Germinal center (tissue), 1 donor: ENCODE results near the gene OCSTAMP.
A peak's percentile ranks its signal among the peaks of the same experiment; 100 is the strongest.

Experiments
- DNase-seq: peaks from one replicate; pipeline ENCODE4 v3.0.0; 2012; ENCODE audit warnings: mixed read lengths, low spot score

Gene OCSTAMP

DNA sequence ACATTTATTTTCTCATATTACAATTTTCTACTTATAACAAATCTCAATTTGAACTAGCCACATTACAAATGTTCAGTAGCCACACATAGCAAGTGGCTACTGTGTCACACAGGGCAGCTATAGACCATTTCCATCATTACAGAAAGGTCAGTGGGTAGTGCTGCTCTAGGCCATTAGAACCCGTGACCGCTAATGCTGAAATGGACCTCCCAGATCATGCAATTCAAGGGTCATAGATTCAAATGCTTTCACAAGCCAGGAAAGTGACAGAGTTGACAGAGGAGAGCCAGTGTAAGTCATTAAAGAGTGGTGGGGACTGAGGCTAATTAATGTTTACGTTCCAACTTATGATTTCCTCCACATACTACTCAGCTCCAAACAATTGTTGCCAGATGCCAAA is 3.5 kb upstream of the OCSTAMP start:
- no peak for DNase-seq

DNA sequence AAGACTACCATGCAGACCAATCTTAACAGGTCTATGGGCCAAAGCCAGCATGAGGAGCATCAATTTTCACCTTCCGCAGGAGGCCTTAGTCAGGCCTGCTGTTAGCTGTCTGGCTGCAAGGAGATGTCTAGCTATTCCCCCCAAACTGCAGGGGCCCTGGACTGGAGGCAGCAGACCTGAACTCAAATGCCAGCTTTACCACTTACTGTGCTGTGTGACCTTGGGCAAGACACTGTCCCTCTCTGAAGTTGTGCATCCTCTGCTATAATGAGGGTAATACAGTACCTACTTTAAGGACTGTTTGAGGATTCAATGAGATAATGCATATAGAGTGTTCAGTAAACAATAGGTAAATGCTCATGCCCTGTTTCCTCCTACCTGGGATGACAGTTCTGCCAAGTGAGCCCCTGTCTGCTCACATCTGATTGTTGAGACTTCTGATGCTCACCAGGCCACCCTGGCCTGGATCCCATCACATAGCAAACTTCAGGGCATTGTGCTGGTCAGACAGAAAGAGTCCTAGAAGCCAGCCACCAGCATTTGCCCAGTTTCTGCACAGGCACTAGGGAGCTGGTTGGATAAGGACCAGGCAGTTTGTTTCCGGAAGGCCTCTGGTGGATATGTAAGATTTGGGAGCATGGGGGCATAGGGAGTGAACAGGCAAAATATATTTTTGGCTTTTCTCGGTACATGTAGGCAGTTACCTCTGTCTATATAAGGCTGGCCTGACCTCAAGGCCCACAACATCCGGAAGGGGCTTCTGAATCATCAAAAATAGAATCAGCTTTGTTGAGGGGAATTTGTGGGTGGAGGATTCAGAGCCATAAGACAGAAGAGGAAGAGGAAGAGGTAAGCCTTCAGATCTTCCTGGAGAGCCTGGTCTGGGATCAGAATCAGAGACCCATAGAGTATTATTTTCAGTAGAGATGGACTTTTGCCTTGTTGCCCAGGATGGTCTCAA is 2.3 kb upstream of the OCSTAMP start:
- no peak for DNase-seq

DNA sequence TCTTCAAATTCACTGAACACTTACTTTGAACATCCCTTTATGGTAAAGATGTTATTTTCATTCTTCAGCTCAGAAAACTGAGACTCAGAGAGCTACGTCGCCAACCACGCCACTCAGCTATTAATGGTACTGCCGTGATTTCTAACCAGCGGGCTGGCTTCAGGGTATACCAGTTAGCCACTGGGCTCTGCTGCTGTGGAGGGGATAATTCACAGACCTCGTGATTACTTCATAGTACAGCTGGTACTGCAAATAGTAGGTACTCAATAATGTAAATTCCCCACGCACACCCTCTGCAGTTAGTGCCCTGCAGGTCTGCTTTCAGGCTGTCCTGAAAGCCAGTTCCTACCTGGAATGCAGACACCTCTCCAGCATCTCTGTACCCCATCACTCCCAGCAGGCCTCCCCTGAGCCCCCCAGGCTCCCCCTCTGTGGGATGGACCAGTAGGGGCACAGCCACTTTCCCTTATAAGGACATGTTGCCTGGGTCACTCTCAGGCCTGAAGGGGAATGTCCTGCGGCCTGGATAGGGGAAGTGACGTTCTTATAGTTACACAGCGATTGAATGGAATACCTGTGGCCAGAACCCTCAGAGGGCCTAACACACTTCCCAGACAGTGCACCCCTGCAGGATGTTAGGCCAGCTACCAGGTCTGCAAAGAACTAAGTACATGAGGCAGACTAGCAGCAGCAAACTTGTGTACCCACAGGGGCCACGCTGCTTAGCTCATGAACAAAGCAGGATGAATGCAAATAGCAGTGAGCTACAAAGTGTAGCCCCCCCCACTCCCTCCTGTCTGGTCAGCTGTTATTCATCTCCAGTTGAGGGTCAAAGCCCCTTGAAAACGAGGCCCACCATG is 1.3 kb upstream of the OCSTAMP start:
- DNase-seq, result no peak

DNA sequence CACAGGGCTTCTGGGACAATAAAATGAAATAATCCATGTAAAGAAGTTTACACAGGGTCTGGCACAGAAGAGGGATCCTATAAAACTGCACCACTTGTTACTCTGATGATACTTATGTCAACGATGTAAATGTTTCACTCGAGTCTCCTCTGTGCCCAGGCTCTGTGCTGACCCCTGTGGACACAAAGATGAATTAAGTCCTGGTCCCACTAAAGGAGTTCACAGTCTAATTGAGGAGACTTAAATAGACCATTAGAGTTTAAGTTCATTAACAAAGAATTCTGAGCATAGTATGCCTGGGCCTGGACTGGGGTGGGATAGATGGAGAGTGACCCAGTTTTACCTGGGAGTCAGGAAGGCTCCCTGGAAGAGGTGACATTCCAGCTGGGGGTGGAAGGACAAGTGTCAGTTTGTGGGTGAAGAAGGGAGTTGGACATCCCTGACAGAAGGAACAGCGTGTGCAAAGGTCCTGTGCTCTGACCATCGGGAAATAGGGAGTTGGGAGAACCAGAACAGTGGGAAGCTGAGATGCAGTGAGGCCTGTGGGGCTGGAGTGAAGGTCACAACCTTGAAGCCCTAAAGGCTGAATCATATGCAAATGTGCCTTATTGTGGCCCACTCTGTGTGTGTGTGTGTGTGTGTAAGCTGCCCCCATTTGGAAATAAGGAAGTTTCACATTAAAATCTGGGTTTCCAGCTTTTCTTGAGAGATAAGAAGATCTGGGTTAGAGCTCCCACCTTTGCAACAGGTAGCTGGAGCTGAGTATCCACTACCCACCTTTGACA is 1.1 kb downstream of the OCSTAMP start:
- DNase-seq, result no peak

DNA sequence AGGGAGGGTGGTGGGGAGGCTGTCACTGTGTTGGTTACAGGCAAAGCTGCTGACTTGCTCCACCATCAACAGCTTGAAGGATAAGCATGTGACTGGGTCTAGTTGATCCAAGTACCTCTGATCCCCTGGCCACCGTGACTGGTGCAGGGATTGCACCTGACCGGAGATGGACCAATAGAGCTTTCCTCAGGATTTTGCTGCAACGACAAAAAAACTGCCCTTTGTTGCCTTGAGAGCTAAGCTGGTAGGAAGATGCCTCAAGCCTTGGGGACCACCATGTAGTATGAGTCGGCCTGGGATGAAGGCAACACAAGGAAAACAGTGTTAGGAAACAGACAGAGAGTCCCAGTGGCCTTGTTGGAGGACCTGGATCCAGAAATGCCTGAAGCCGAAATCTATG is 1.8 kb downstream of the OCSTAMP start:
- DNase-seq, result no peak

DNA sequence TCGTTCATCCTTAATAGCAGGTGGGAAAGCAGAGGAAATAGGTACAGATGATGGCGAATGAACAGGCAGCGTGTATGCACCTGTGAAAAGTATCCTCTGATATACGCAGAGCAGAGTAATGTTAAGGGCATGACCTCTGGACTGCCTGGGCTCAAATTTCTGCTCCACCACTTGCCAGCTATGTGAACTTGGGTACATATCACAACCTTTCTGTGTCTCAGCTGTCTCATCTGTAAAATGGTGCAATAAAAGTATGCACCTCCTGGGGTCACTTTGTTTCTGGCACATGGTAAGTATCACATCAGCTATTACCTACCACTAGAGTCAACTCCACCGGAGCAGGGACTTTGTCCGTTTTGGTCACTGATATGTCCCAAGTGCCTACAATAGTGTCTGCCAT is 2.5 kb downstream of the OCSTAMP start:
- DNase-seq, result no peak

DNA sequence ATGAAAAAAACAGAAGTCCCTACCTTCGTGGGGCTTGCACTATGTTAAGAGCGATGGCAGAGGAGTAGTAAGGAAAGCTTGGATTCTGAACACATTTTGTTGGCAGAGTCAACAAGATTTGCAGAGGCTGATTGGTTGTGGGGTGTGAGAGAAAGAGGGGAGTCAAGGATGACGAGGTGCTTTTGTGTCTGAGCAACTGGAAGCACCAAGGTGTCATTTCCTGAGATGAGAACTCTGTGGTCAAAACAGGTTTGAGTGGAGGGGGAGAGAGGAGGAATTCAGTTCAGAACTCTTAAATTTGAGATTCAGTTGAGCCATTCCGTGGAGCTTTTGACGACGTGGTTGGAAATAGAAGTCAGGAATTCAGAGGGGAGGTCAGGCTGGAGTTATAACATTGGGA is 3.5 kb downstream of the OCSTAMP start:
- no peak for DNase-seq

DNA sequence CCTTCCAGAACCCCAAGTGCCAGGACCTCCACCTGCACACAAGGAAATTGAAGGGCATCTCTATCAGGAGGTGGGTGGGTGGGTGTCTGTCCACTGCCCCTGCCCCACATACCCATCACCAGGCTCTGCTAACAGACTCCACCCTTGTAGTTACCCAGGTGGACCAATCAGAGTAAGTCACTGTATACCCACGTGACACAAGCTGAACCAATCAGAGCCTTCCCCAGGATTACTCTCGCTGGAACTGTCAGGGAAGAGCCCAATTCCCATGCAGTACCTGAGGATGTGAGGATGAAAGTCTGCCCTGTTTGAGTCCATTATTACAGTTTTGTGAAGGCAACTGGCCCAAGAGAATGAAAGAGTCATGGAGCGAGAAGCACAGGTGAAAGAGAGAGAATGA is 4.2 kb downstream of the OCSTAMP start:
- no peak for DNase-seq

DNA sequence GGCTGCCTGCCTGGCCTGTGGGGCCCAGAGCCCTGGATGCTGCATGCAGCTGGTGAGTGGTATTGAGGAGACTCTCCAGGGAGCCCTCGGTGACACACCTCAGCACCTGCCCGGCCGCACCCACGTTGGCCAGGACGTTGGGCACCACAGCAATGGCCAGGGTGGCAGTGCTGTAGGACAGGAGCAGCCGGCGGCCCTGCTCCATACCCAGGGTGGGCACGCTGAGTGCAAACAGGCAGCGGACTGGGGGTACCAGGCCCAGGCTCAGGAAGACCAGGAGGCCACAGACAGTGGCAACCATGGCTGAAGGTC is 4.7 kb downstream of the OCSTAMP start:
- DNase-seq, result no peak

DNA sequence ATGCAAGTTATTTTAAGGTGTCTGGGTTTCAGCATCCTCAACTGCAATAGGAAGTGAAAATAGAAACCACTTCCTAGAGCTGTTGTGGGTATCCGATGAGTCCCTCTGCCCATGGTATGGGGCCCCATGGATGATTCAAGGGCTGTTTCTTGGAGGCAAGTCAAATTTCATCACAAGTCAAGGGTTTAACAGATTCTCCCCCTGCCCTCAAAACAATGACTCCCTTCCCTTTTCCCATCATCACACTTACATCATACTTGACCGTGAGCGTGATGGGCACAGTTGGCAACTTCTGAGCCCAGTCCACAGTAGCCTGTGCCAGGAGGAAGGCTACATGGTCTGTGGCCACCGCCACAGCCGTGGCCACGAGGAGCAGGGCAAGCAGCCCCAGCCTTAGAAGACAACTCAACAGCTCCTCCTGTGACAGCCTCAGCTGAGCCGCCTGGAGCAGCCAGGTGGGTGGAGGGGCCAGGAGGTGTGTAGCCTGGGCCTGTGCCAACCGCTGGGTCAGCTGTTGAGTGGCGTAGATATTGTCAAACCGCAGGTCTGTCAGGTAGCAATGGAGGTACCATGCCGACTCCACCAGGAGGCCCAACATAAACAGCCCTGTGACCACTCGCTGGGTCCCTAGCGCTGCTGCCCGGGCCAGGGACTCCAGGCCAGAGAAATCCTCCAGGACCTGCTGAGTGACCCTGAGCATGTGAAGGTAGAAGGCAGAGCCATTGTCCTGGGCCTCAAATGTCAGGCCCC is 5.2 kb downstream of the OCSTAMP start:
- no peak for DNase-seq

DNA sequence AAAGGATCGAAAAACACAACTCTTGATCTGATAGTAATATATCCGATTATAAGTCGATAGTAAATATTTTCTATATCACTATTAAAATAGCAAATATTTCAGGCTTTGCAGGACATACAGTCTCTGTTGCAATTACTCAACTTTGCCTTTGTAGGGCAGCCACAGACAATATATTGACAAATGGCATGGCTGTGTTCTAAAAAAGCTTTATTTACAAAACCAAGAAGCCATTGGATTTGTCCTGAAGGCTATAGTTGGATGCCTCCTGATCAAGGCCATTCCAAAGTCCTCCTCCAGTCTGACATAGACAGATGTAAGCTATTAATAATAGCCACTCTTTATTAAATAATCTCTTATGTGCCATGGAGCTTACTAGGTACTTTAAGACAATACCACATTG is 5.9 kb downstream of the OCSTAMP start:
- DNase-seq, result no peak

DNA sequence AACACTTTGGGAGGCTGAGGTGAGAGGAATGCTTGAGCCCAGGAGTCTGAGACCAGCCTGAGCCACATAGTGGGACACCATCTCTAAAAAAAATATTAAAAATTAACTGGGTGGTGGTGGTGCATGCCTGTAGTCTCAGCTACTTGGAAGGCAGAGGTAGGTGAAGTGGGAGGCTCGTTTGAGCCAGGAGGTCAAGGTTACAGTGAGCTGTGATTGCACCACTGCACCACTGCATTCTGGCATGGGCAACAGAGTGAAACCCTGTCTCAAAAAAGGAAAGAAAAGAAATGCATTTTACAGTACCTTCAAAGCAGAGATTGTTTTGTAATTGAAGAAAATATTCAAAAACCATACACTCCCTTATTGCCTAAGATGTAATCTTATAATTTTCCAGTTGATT is 6.5 kb downstream of the OCSTAMP start:
- DNase-seq, result no peak

DNA sequence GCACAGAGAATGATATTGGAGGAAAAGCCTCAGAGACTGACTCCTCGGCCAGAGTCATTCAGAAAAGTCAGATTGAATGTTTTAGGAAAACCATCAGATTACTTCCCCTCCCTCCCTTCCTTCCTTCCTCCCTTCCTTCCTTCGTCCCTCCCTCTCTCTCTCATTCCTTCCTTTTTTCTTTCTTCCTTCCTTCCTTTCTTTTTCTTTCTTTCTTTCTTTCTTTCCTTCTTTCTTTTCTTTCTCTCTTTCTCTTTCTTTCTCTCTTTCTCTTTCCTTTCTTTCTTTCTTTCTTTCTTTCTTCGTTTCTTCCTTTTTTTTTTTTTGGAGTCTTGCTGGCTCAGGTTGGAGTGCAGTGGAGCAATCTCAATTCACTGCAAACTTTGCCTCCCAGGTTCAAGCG is 7.4 kb downstream of the OCSTAMP start:
- no peak for DNase-seq

DNA sequence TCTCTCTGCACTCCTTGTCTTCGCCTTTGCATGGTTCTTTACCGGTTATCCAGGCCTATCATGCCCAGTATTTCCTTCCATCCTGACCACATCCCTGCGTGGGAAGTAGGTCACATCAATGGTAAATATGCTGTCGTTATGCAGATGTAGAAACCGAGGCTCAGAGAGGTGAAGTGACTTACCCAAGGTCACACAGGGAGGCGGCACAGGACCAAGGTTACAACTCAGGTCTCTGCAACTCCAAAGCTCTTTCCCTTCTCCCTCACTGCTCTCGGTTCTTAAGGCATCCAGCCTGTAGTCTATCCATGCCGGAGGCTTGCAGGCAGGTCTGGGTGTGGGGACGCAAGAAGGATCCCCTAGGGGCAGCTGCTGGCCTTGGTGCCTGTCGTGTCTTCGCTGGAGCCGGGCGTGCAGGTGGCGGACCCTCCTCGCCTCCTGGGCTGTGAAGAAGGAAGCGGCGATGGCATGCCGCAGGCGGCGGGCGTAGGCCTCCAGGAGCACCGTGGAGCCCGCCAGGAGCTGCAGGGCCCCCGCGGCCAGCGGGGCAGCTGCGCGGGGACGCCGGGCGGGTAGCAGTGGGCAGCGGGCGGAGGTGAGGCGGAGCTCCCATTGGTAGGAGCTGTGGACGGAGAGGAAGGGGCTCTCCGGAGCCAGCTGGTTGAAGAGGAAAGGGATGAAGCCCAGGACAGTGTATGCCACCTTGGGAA is 9.1 kb downstream of the OCSTAMP start:
- no peak for DNase-seq

DNA sequence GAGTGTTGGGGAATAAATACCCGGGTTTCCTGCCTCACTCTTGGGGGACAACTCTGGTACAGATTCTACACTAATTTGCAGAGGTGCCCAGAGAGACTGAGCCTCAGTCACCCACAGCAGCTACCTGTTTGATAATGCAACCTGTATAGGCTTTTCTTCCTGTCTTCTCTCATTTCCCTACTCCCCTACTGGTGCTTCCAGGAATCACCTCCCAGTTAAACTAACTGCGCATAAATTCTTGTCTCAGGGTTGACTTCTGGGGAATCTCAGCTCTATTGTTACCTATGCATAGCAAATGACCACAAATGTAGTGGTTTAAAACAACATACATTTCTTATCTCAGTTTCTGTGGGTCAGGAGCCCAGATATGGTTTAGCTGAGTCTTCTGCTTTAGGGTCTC is 11.3 kb downstream of the OCSTAMP start:
- DNase-seq, result no peak

DNA sequence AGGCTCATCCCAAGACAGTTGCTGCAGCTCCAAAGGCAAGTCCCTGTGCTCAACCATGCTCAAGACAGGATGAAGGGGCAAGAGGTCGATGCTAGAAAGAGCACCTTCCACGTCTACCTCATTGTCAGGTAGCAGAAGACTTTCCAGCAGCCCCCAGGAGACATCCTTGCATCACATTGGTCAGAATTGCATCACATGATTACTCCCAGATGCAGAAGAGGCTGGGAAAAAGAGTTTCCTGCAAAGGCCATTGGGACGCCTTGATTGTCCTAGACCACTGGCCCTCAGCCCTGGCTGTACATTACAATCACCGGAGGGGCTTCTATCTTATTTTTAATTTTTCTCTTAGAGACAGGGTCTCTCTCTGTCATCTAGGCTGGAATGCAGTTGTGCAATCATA is 19.8 kb downstream of the OCSTAMP start:
- DNase-seq, result no peak

DNA sequence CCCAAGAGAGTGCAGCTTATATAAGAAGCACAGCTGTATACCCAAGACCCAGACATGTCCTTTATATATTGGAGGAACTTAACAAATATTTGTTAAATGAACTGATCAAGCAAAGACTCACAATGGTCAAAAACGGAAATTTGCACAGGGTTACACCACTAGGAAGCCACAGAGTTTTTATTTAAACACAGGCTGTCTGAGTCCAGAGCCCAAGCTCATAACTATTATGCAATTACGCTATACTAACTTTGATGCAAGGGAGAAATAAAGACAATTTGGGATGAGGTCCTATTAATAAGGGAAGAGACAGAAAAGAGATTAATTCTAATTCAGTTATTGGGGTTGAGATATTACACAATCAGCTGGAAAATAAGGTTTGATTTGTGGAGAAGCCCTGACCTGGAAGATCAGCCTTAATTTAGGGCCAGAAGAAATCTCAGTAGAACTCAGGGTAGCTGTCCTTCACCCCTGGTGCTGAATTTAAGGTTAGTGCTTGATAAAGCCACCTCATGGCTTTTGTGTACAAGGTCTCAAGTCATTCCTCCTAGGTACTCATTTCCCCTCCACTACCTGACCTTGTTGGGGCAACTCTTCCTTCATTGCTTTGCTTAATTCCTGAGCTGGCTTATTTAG is 26.6 kb downstream of the OCSTAMP start:
- DNase-seq, result no peak

DNA sequence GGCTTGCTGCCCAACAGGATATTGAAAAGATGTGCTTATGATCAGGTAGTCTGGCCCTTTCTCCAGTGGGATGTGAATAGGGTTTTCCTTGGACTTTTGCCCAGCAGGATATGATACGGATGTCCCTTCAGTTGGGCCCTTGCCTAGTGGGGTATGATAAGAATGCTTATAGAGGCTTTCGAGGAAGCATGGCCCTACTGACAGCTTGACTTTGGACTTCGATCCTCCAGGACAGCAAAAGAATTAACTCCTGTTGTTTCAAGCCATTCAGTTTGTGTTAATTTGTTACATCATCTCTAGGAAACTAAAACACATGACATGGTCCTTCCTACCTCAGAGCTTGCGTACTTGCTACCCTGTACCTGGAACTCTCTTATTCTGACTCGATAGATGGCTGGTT is 27.3 kb downstream of the OCSTAMP start:
- DNase-seq, result no peak

DNA sequence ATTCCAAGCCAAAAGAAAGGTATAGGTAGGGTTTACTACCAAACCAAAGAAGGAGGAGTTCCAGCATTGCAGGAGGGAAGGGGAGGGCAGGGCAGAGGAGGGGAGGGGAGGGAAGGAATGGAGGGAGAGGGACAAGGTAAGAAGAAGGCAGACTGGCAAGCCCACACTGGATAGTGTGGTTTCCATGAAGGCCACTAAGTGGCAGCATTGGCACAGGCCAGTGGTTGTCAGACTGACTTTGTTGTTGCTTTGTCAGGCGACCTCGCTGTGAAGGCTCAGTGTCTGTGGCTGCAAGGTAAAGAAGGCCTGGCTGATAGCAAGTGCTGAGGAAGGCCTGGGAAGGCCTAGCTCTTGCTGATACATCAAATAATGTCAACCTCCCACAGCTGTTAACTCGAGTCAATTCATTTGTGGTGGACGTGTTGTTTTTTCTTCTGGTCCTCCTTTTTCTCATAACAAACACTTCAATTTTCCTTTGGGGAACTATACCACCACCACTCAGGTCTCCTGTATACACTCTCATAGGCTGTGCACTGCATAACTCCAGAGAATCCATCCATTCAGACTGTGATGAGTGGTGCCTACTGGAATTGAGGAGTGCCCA is 29.4 kb downstream of the OCSTAMP start:
- peak; percentile 47 for DNase-seq

DNA sequence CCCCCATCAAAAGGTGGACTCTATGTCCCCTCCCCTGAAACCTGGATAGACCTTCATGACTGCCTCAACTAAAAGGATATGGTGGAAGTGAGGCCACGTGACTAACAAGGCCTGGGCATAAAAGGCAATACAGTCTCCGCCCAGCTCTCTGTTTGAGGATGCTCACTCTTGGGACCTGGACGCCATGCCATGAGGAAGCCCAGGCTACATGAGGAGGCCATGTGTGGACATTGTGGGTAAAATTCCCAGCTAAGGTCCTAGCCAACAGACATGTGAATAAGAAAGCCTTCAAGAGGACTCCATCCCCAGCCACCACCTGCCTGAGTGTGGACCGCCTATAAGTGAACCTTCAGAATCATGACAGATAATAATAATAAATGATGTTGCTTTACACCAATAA is 29.9 kb downstream of the OCSTAMP start:
- no peak for DNase-seq
